Measurements from ENCODE around the gene ERBB2.
"Not testable (repeated sequence)": the region's sequence is repeated elsewhere in the genome, so short reads cannot be mapped to it uniquely, and the experiment has no call there.

Gene ERBB2

DNA sequence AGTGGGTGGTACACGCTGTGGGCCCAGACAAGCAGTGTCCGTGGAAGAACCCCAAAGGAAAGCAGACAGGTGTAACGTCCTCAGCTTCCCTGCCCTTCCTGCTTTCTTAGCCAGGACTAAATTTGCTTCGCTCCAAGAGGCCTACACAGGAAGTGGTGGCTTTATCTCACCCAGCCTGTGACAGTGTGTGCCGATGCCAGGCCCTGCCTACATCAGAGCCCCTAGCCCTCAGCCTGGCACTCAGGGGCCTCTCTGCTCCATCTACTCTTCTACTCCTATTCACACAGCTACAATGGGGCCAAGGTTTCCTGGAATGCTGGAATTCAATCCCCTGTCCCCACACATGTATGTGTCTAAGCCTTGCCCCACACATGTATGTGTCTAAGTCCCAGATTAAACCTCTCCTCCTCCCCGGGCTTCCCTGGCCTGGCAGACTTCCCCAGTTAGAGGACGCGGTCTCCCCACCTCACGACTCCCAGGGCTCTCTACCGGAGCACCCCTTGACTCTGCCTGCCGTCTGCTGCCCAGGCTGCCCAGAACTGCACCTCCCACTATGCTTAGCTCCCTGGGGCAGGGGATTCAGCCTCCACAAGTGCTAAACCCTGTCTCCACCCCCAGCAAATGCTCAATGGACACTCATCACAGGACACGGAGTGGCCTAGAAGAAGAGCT is 20.2 kb upstream of the ERBB2 start:
- no peak for DNase-seq

DNA sequence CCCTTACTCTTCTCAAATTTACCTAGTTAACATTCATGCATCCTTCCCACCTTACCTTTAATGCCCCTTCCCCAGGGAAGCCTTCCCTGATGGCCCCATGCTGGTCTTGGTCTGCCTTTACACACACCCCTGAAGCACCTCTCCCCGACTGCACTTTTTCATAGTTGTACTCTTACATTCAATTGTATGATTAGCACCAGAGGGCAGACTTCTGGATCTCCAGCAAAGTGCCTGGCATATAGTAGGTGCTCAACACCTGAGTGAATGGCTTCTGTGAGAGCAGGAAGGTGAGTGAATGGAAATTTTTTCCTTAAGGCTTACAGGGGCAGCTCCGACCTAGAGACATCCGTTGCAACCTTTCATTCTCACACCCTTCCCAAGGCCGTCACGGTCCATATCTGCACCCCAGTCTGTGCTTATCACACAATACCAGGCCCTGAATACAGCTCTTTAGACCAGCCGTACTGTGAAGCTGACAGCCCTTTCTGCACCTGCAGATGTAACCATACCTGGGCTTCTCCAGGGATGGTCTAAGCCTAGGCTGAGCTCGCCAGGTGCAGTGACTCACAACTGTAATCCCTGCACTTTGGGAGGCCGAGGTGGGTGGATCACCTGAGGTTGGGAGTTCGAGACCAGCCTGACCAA is 16.4 kb upstream of the ERBB2 start:
- no peak for DNase-seq

DNA sequence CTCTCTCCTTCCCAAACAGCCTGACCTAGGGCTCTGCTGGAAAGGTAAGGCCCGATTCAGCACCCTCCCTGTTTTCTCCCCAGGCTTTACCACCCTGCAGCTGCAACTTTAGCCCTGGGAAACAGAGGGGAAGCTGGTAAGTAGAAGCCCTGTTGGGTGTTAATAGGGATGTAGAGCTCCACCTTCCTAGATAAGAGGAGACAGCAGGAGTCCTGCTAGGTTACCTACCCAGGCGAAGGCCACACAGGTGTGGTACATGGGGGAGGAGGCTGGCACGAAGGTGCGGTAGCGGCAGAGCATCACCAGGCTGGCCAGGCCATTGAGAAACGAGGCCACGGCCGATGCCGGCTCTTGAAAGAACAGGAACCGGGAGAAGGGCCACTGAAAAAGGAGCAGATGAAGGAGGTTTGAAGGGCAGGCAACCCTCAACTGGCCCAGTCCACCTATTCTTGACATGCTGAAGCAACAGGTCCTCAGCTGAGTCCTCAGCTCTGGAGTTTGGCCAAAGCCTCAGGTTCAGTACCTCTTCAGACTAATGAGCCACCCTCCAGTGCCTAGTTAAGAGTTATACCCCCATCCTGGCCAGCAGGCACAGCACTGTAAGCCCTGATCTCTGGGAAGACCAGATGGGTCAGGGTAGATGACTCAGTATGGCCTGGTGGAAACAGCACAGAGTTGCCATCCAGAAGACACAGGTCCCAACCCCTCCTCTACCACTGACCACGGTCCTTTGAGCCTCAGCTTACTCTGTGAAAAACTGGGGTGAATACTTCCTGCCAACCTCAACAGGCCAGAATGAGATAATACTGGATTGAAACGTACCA is 15.3 kb upstream of the ERBB2 start:
- DNase-seq: no peak

DNA sequence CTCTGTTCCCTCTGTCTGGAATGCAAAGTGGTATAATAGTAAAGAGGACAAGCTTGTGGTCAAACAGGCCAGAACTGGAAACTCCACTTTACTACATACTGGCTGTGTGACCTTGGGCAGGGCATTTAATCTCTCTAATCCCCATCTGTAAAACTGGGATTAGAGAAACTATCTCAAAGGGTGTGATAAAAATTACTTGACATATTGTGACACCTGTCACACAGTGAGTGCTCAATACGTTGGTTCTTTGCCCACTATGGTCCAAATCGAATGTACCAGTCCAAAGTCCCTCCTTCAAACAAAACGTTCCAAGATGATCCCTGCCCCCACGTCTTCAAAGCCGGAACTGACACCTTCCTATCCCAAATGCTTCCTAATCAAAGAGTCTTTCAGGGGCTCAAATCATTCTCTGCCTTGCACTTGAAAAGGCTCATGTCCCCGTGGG is 12.7 kb upstream of the ERBB2 start:
- no peak for DNase-seq

DNA sequence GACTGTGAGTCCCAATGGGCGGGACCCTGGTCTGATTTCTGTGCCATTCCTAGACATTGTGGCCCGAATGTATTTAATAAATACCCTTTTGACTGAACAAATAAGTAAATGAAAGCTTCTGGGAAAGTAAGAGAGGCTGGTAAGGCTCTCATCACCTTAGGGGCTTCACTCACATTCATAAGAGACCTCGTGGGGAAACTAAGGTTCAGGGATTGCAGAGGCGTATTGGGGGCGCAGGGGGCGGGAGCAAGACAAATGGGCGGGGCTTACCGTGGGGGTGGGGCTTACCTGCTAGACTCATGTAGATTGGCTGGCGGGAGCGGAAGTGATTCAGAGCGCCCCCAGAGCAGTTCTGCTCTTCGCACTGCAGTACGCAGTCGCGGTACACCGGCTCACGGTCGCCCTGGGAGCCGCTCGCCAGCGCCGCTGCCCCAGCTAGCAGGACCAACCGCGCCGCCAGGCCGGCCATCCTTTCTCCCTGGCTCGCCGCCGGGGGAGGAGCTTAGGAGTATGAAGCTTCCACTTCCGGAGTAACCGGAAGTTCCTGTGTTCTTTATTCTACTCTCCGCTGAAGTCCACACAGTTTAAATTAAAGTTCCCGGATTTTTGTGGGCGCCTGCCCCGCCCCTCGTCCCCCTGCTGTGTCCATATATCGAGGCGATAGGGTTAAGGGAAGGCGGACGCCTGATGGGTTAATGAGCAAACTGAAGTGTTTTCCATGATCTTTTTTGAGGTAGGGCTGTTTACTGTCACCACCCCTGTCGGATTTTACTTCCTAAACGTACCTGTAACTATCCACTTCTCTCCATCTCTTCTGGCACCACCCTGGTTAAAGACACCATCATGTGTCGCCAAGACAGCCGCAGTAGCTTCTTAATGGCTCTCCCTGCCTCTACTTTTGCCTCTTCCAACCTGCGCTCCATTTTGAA is 12.1 kb upstream of the ERBB2 start, which contains the start of gene PGAP3:
Gene PGAP3 (minus strand): TSS at position 512 of the 929 bp plus-strand sequence. CDS start 43 bp downstream, at position 469.
- DNase-seq: peak; percentile 92

DNA sequence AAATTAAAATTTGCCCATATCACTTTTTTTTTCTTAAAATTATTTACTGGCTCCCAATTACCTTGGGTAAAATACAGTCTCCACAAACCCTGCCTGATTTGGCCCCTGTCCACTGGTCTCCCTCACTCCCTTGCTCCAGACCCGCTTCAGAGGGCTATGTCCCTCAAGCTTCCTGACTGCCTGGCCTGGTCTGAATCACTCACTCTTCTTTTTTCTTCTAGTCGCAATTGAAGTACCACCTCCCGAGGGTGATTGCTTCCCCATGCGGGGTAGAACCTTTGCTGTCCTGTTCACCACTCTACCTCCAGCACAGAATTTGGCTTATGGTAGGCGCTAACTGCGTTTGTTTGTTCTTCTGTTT is 11.4 kb upstream of the ERBB2 start:
- DNase-seq: no peak

DNA sequence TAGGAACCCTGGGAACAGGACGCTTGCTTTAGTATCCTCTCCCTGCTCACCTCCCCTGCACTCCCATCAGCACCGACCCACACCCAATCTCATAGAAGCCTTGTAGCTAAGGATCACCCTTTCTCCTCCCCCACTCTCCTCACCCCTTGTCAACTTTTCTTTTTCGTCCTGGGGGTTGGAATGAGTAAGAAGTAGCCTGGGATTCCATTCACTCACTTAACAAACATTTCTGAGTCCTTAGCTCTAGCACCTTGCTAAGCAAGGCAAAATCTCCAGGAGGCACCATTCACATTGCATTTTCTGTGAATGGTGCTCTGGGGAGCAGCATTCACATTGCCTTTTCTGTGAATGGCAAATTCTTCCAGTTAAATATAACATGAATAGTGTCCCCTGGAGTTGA is 10.9 kb upstream of the ERBB2 start:
- no peak for DNase-seq

DNA sequence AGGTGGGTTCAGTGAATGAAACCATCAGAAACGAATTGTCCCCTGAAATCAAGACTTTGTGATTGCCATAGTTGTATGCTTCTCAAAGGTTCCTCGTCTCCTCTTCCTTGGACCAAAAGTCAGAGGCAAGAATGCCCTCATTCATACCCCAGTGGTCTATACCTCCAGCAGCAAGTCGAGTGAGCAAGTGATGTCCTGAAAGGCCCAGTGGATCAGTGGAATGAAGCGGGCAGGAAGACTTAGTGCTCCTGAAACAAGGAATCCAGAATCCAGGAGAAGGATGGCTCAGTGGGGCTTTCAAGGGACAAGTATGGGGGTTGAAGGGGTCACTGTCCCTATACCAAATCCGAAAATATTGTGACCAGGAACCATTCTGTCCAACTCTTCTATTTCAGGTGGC is 5.3 kb upstream of the ERBB2 start:
- no peak for DNase-seq

DNA sequence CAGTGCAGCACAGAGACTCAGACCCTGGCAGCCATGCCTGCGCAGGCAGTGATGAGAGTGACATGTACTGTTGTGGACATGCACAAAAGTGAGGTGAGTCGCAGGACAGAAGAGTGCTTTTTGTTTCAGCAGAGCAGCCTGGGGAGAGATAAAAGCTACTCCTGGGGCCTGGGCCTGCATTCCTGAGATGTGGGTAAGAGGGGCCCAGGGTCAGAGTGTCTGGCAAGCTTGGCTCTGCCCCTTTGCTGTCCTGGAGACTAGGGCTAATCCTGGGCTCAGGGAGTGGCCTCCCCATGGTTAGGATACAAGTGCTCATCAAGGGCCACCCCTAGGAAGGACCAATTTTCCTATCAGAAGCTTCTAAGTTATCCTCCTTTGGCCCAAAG is 4.8 kb upstream of the ERBB2 start:
- DNase-seq: no peak

DNA sequence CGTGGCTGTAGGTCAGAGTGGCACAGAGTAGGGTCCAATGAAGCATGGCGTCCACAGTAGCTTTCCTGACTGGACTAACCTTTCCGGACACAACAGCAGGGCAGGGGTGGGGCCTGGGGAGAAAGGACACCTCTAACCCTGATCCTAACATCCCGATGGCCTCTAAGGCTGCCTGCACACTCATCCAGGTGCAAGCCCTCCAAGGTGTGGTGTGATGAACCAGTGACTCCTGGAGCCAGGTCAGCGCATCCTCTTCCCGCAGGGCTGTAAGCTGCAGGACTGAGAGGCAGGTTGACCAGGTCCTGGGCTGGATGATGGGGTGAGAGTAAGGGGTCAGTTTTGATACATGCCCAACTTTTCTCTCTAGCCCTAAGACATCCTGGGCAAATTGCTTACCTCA is 3.1 kb upstream of the ERBB2 start:
- DNase-seq: no peak

DNA sequence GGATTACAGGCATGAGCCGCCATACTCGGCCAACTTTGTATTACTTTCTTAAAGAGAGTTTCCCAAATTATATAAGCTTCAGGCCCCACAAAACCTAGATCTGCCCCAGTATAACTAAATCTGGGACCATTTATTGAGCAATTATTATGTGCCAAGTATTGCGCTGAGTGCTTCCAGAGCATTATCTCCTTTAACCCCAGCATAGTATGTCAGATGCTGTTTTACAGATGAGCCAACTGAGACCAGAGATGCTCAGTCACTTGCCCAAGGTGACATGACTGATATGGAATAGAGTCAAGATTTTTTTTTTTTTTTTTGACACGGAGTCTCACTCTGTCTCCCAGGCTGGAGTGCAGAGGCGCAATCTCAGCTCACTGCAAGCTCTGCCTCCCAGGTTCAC is 1.9 kb upstream of the ERBB2 start:
- no peak for DNase-seq

DNA sequence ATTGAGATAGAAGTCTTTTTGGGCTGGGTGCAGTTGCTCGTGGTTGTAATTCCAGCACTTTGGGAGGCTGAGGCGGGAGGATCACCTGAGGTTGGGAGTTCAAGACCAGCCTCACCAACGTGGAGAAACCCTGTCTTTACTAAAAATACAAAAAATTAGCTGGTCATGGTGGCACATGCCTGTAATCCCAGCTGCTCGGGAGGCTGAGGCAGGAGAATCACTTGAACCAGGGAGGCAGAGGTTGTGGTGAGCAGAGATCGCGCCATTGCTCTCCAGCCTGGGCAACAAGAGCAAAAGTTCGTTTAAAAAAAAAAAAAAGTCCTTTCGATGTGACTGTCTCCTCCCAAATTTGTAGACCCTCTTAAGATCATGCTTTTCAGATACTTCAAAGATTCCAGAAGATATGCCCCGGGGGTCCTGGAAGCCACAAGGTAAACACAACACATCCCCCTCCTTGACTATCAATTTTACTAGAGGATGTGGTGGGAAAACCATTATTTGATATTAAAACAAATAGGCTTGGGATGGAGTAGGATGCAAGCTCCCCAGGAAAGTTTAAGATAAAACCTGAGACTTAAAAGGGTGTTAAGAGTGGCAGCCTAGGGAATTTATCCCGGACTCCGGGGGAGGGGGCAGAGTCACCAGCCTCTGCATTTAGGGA is 577 bp upstream of the ERBB2 start:
- DNase-seq: not testable (repeated sequence)

DNA sequence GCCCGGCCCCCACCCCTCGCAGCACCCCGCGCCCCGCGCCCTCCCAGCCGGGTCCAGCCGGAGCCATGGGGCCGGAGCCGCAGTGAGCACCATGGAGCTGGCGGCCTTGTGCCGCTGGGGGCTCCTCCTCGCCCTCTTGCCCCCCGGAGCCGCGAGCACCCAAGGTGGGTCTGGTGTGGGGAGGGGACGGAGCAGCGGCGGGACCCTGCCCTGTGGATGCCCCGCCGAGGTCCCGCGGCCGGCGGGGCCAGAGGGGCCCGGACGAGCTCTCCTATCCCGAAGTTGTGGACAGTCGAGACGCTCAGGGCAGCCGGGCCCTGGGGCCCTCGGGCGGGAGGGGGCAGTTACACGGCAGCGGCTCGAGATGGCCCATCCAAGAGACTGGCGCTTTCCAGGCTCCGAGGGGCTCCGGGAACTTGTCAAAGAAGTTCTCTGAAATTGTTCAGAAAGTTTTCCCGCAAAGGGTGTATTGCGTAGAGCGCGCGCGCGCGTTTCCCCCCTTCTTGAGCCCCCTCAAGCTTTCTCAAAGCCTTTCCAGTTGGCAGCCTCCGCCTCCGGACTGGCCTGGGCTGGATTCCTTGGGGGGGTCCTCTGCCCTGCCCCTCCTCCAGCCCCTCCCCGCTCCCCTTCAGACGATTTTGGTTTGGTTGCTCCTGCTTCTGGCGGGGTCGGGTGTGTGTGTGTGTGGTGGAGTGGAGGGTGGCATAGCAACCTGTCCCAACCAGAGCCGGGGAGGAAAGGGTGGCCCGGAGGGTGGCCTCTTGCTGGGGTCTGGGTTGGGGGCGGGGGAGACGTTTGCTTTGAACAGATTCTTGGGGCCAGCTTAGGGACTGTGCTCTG is 504 bp downstream of the ERBB2 start:
- DNase-seq: no peak

DNA sequence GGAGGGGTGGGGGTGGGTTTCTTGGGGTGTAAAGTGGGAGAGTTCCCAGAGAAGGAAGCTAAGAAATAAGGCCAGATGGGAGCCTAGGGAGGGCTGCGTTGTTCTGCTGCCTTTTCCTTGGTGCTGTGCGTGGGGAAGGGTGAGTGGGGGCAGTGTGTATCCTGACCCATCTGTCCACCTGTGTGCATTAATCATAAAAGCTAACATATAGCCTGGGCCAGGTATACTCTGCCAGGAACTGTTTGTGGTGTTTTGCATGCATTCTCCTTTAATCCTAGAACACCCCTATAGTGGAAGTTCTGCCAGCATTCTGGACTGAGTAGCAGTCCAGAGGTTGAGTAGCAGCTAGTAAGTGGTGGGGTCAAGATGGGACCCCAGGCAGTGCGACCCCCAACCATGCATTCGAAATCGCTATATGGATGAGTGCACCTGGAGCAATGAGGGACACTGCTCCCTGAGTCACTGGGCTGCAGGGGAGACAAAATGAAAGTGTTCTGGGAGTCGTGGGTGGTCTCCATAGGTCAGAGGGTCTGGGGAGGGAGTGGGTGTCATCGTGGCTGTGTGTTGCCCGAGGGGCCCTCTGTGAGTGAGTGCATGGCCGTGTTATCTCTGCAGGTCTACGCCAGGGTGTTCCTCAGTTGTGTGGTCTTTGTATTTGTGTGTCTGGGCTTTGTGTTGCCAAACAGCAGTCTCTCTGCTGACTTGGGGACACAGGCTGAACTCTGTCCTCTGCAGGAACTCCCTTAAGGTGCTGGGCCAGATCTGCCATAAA is 1.3 kb downstream of the ERBB2 start:
- DNase-seq: no peak

DNA sequence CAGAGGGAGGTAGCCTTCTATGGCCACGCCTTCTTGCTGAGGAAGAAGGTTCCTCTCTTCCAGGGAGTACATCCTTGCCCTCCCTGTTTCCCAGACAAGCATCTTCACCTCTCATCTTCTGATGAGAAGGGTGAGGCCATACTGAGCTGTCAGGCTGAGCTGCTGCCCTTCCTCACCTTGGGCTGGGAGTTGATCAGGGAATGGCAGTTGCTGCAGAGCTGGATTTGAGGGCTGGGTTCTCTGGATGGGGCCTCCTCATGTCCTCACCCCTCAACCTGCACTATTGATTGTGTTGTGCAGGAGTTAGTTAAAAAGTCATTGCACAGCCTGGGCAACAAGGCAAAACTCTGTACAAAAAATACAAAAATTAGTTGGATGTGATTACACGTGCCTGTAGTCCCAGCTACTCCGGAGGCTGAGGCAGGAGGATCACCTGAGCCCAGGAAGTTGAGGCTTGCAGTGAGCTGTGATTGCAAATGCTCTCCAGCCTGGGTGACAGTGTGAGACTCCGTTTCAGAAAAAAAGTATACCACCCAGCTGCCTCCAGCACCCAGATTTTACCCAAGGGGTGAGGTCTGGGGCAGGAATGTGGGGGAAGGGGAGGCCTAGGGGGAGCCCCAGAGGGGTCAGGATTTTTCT is 2.0 kb downstream of the ERBB2 start:
- no peak for DNase-seq

DNA sequence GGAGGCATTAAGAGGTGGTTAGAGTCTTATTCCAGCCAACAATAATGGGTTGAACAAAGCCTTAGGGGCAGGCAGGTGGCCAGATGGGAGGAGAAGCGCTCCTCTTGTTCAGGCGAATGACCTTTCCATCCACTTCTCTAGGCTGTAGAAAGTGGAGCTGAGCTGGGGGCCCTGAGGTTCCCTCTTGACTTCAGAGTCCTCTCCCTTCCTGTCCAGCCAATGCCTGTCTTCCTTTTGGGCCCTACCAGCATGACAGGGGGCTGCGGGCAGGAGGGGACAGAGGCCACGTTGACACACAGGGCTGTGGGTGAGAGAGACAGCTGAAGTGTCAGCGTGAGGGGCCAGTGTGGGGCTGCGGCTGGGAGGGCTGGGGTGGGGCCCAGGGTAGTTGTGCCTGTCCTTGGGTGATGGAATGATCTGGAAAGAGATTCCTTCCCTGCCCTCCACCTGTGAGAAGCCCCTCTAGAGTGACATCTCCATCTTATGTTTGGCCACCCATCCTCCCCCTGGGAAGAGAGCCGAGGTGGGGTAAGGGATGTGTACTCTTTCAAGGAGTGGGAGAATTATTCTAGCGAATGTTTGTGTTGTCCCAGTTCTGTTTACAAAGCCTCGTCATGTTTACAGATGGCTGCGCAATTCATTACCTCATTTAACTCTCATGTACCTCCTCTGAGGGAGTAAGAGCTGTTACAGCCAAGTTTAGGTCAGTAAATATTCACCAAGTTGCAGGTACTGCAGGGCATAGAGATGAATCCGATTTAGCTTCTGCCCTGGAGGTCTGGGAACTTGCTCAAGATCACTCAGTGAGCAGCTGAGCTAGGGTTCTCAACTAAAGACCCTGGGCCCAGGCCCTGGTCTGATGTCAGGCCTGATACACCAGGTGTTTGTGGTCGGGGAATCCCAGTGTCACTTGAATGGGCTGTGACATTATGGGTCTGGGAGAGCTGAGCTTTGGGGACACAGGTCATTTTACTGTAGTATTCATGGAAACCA is 3.3 kb downstream of the ERBB2 start:
- DNase-seq: no peak

DNA sequence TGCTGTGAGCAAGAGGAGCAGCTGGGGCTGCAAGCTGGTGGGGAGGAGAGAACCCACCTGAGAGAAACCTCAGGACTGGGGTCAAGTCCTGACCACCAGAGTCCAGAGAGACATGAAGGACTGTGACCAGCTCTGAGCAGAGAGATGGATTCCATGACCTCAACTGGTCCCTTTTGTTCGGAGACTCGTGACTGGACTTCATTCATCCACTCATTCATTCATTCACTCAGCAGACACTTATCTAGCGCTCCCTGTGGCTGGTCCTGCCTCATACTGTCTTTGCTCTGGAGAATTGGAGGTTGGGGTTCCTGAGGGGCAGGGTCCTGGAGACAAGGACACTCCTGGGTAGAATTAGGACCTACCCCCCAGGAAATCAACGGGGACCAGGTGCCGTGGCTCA is 4.0 kb downstream of the ERBB2 start:
- no peak for DNase-seq

DNA sequence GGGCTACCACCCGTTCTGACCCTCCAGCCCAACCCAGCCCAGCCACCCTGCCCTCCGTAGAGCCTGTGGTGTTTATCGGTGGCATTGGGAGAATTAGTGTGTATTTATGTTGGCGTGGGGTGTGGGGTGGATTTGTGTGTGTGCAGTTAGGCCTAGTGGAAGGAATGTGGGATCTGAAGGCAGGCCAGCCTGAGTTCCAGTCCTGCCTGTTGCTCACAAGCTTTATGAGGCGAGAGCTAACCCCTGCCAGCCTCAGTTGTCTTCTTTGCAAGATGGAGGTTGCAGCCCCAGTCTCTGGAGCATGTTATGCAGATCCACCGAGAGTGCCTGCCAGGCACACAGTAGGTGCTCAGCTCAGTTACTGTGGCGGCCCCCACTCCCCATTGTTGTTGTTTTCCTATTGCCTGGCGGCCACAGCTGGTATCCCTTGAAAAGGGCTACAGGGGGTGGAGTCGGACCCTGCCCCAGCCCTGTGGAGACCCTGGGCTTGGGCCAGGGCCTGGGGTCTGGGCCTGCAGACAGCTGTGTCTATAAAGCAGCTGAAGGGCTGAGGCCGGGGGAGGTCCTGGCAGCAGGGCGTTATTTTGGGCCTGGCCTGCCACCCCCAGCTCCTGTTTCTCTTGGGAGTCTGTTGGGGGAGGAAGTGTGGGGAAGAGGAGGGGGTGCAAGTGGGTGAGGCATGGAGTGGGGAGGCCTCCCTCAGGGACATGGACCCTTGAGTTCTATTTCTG is 5.1 kb downstream of the ERBB2 start:
- DNase-seq: no peak
